CD4-positive, alpha-beta T cell treated with Interleukin-21 for 1 hour (primary cell): Measurements from ENCODE around the gene FER.
"Not testable (repeated sequence)": the region's sequence is repeated elsewhere in the genome, so short reads cannot be mapped to it uniquely, and the experiment has no call there.

Source experiments
- DNase-seq: peaks from one replicate; pipeline ENCODE4 v3.0.0-alpha.2; 2020

The FER gene

GRCh38 chr5:109145139-109145538 is 397.4 kb downstream of the FER start:
- no peak for DNase-seq

- no peak for DNase-seq
Observed at GRCh38 chr5:109146591-109146990, 398.9 kb downstream of the FER start.

- DNase-seq, result no peak
Observed at GRCh38 chr5:109152565-109152964, 404.9 kb downstream of the FER start.

DNA sequence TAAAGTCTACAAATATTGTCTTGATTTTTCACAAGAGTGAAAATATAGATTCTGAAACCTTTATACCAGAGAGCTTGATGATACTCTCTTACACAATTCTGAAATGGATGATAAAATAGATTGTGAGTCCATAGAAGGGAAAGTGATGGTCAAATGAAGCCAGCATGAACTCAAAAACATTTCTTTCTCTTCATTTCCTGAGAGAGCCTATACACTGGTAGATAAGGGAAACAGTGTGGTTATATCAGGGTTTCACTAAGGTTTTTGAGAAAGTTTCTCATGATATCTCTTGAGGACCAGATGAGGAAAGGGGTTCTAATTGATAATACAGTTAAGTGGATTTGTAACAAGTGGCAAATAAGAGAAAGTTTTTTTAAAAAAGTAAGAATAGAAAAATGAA is 407.9 kb downstream of the FER start:
- DNase-seq, result no peak

GRCh38 chr5:109156885-109157284 is 409.2 kb downstream of the FER start:
- no peak for DNase-seq

DNA sequence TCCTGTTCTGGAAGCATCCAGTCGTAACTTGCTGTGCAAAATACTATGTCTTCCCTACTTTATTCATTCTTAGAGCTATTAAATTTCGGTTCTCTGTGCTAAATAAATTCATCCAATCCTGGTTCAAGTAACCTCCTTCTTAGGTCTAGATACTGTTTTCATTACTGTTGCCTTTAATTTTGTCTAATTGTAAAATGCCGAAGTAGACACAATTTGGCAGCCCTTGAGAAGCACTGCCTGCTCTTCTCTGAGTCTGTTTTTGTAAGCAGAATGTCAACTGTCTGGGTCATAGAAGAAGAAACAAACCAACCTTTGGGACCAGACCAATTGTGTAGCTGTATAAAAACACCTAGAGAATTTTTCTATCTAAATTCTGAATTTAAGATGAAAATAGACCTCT is 412.8 kb downstream of the FER start:
- no peak for DNase-seq

- DNase-seq, result no peak
Observed at GRCh38 chr5:109161914-109162683, 414.4 kb downstream of the FER start.

DNA sequence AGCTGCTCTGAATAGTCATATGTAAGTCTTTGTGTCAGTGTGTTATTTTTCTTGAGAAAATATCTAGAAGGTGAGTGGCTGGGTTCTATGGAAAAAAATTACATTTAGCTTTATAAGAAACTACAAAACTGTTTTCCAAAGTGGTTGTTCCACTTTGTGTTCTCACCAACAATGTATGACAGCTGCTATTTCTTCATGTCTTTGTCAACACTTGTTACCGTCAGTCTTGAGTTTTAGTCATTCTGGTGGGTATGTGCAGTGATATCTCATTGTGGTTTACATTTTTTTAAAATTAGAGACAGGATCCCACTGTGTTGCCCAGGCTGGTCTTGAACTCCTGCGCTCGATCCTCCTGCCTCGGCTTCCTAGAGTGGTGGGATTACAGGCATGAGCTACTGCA is 415.6 kb downstream of the FER start:
- no peak for DNase-seq

DNA sequence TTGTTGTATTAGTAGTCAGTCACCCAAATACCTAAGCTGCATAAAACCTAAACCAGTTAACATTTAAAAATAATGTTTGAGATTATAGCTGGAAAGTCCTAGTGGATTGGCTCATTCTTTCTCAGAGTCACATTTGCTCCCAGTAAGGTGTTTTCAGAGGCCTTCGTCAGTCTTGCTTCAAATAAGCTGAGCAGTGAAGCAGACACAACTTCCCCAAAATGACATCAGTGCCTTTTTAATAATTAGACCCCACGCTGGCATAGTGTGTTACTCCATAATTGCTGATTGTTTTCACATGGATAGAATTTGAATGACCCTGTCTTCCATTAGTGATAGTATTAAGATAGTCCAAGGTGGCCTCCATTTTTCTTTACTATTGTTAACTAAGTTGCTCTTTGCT is 416.3 kb downstream of the FER start:
- DNase-seq, result no peak

DNA sequence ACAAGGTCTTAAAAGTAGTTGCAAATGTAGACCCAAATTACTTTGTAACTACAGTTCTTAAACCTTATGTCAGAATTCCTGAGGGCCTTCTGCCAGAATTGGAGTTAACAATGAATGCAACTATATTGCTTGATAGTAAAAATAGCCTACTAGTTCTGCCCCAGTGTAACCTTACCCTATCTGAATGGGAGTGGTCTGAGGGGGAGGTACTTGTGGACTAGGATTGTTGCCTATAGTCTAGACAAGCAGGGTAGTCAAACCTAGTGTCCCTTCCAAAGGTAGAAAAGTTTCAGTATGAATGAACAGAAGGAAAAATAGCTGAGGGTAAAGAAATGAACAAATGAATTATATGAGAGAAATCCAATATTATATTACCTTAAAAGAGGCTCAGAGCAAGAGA is 419.9 kb downstream of the FER start:
- DNase-seq, result no peak

- no peak for DNase-seq
Observed at GRCh38 chr5:109168151-109168550, 420.5 kb downstream of the FER start.

- no peak for DNase-seq
Observed at GRCh38 chr5:109170629-109171350, 423.1 kb downstream of the FER start.

- DNase-seq, result not testable (repeated sequence)
Observed at GRCh38 chr5:109171437-109172073, 423.9 kb downstream of the FER start.

- DNase-seq, result no peak
Observed at GRCh38 chr5:109173036-109173794, 425.5 kb downstream of the FER start.

GRCh38 chr5:109177227-109177626 is 429.5 kb downstream of the FER start:
- no peak for DNase-seq

- no peak for DNase-seq
Observed at GRCh38 chr5:109177782-109178181, 430.1 kb downstream of the FER start.

GRCh38 chr5:109180668-109181067 is 433.0 kb downstream of the FER start:
- no peak for DNase-seq

DNA sequence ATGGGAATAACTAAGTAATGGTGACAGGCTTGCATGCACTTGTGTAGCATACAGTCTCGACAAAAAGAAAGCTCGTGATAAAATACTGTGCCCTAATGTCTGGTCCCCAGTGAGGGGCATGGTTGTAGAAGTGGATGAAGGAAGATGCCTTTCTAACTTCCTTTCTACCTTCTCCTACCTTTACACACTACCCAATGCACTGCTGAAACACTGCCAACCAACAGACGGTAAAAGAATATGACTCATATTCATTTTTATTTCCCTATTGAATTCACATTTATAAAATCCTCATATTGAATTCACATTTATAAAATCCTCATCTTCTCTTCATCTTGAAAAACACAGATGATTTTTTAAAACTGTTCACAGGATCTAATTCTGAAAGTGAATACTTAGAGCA is 439.1 kb downstream of the FER start:
- DNase-seq, result no peak

- peak; percentile 11 for DNase-seq
Observed at GRCh38 chr5:109191153-109191558, 443.5 kb downstream of the FER start.

DNA sequence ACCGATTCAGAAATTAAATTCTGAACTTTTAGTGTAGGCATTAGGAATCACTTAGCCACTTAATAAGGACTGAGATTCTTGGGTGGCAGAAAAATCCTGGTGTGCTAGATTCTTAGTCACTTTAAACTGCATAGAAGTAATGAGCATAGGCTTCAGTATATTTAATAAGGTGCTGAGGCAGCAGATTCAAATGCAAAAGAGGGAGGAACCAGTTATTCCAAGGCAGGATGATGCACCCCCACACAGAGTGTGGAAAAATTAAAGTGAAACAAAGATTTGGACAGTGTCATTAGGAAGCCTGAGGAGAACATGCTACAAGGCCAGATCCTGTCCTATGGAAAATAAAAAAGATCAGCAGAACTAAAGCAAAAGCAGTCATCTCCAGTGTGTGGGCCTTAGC is 444.3 kb downstream of the FER start:
- DNase-seq, result no peak

- DNase-seq, result no peak
Observed at GRCh38 chr5:109192555-109193281, 445.0 kb downstream of the FER start.

- no peak for DNase-seq
Observed at GRCh38 chr5:109195667-109196066, 448.0 kb downstream of the FER start.
